ENCODE results near the gene OR2V1. TPM values are rescaled to one million over a fixed set of nuclear protein-coding genes. Genes with fewer than 3 reads are reported as not detected.
"Not testable (repeated sequence)": the region's sequence is repeated elsewhere in the genome, so short reads cannot be mapped to it uniquely, and the experiment has no call there.

OR2V1 gene
- total RNA-seq, 1 donor from 2014 or later, result not detected

GRCh38 chr5:181160755-181161533, 30.0 kb upstream of the OR2V1 start:
- ATAC-seq (ENCODE audit: poor library complexity); intact Hi-C loops (cut with DNase I); DNase-seq: not testable (repeated sequence)

GRCh38 chr5:181160152-181160754, 29.3 kb upstream of the OR2V1 start:
- intact Hi-C loops (cut with DNase I), result no loop called here
- ATAC-seq (ENCODE audit: poor library complexity) (peak; percentile 56), DNase-seq (peak; percentile 52)

GRCh38 chr5:181159286-181160151, 28.6 kb upstream of the OR2V1 start:
- intact Hi-C loops (cut with DNase I), result loop anchor here (5.0 kb wide), 1 partner anchor 377 kb away; no protein-coding TSS in a partner anchor
- peak; percentile 91 for DNase-seq
- peak; percentile 97 for ATAC-seq (ENCODE audit: poor library complexity)

GRCh38 chr5:181158869-181159268, 27.9 kb upstream of the OR2V1 start:
- no peak for DNase-seq

GRCh38 chr5:181156758-181157157, 25.8 kb upstream of the OR2V1 start:
- intact Hi-C loops (cut with DNase I), result loop anchor here (5.0 kb wide), 1 partner anchor 374 kb away; no protein-coding TSS in a partner anchor
- ATAC-seq (ENCODE audit: poor library complexity), result no peak
- no peak for DNase-seq

More at GRCh38 chr5:181158869-181159268, 27.9 kb upstream of the OR2V1 start:
- ATAC-seq (ENCODE audit: poor library complexity), result no peak
- intact Hi-C loops (cut with DNase I), result loop anchor here (5.0 kb wide), 1 partner anchor 377 kb away; no protein-coding TSS in a partner anchor

- intact Hi-C loops (cut with DNase I), result no loop called here
- ATAC-seq (ENCODE audit: poor library complexity), result no peak
- DNase-seq, result no peak
Measured at GRCh38 chr5:181153814-181154213, 22.8 kb upstream of the OR2V1 start.

- DNase-seq, result no peak
- intact Hi-C loops (cut with DNase I), result no loop called here
- ATAC-seq (ENCODE audit: poor library complexity), result no peak
Measured at GRCh38 chr5:181152406-181152805, 21.4 kb upstream of the OR2V1 start.

- ATAC-seq (ENCODE audit: poor library complexity) (no peak), DNase-seq (no peak)
- intact Hi-C loops (cut with DNase I), result no loop called here
Measured at GRCh38 chr5:181151146-181151545, 20.2 kb upstream of the OR2V1 start.

GRCh38 chr5:181149806-181150733, 19.1 kb upstream of the OR2V1 start:
- ATAC-seq (ENCODE audit: poor library complexity) (no peak), DNase-seq (no peak)
- intact Hi-C loops (cut with DNase I), result no loop called here

- DNase-seq (no peak), ATAC-seq (ENCODE audit: poor library complexity) (no peak)
- intact Hi-C loops (cut with DNase I), result no loop called here
Measured at GRCh38 chr5:181149355-181149754, 18.4 kb upstream of the OR2V1 start.

- DNase-seq; intact Hi-C loops (cut with DNase I); ATAC-seq (ENCODE audit: poor library complexity): not testable (repeated sequence)
Measured at GRCh38 chr5:181146927-181147636, 16.1 kb upstream of the OR2V1 start, which contains the start of gene OR2V2. Gene OR2V2 (plus strand): TSS chr5:181147586. CDS start chr5:181154943, 7,357 bp downstream.

GRCh38 chr5:181145133-181145532, 14.2 kb upstream of the OR2V1 start:
- DNase-seq (no peak), ATAC-seq (ENCODE audit: poor library complexity) (no peak)
- intact Hi-C loops (cut with DNase I), result no loop called here

GRCh38 chr5:181142054-181142453, 11.1 kb upstream of the OR2V1 start:
- DNase-seq, result no peak
- intact Hi-C loops (cut with DNase I), result no loop called here
- no peak for ATAC-seq (ENCODE audit: poor library complexity)

- DNase-seq (no peak), ATAC-seq (ENCODE audit: poor library complexity) (no peak)
- intact Hi-C loops (cut with DNase I), result no loop called here
Measured at GRCh38 chr5:181140766-181141165, 9.8 kb upstream of the OR2V1 start.

GRCh38 chr5:181138258-181138657, 7.3 kb upstream of the OR2V1 start:
- no peak for DNase-seq
- ATAC-seq (ENCODE audit: poor library complexity), result no peak
- intact Hi-C loops (cut with DNase I), result no loop called here

- ATAC-seq (ENCODE audit: poor library complexity) (no peak), DNase-seq (no peak)
- intact Hi-C loops (cut with DNase I), result no loop called here
Measured at GRCh38 chr5:181136361-181136955, 5.5 kb upstream of the OR2V1 start.

- ATAC-seq (ENCODE audit: poor library complexity) (no peak), DNase-seq (no peak)
- intact Hi-C loops (cut with DNase I), result no loop called here
Measured at GRCh38 chr5:181134259-181134658, 3.3 kb upstream of the OR2V1 start.
